SU-DHL-6 (cell line): Measurements from ENCODE around the gene NMT1.

ENCODE experiments used
- H2AFZ ChIP-seq: fragments of 200-600 bp; sonication (generic); 2 replicates; pipeline ENCODE4 v1.6.1; 2014; ENCODE audit warnings: low read depth, mild to moderate bottlenecking, moderate library complexity, mixed read lengths, antibody characterized with exemption, low read length; ENCODE audit not compliant: severe bottlenecking
- H3F3A ChIP-seq: fragments of 200-600 bp; shearing (Covaris generic); 2 replicates; pipeline ENCODE4 v1.6.0; 2016; ENCODE audit warnings: antibody characterized with exemption, mild to moderate bottlenecking; ENCODE audit not compliant: insufficient read depth
- H3K27ac ChIP-seq: fragments of 200-600 bp; sonication (generic); 2 replicates; pipeline ENCODE4 v1.5.1; 2016; ENCODE audit warnings: low read depth, mild to moderate bottlenecking, low read length, moderate library complexity, mixed read lengths
- H3K27me3 ChIP-seq: fragments of 200-600 bp; sonication (generic), shearing (Covaris generic); 2 replicates; pipeline ENCODE4 v1.6.0; 2014; ENCODE audit warnings: mild to moderate bottlenecking, low read length
- H3K36me3 ChIP-seq: fragments of 200-600 bp; sonication (generic); 2 replicates; pipeline ENCODE4 v1.6.1; 2014; ENCODE audit warnings: mild to moderate bottlenecking, low read length, mixed read lengths
- H3K4me2 ChIP-seq: fragments of 300-600, 200-600 bp; shearing (Covaris generic), sonication (generic); 2 replicates; pipeline ENCODE4 v1.6.0; 2014; ENCODE audit warnings: low read length, low read depth, mild to moderate bottlenecking; ENCODE audit not compliant: poor library complexity, severe bottlenecking
- H3K4me3 ChIP-seq: fragments of 200-600 bp; sonication (generic); 2 replicates; pipeline ENCODE4 v1.5.1; 2014; ENCODE audit warnings: antibody characterized with exemption, low read length, mild to moderate bottlenecking, mixed read lengths; ENCODE audit not compliant: insufficient read depth, poor library complexity, severe bottlenecking
- H3K79me2 ChIP-seq: fragments of 200-600 bp; sonication (generic); 2 replicates; pipeline ENCODE4 v1.6.1; 2014; ENCODE audit warnings: mild to moderate bottlenecking, low read length, moderate library complexity; ENCODE audit not compliant: insufficient read depth
- H3K9ac ChIP-seq: fragments of 200-600 bp; sonication (generic); 2 replicates; pipeline ENCODE4 v1.7.0; 2014; ENCODE audit warnings: mild to moderate bottlenecking, low read length
- H3K9me2 ChIP-seq: fragments of 200-600 bp; sonication (generic); replicated peaks from 2 replicates; pipeline ENCODE4 v1.6.1; 2014; ENCODE audit warnings: low read length; ENCODE audit not compliant: insufficient read depth
- H3K9me3 ChIP-seq: fragments of 200-600 bp; sonication (generic); 2 replicates; pipeline ENCODE4 v1.6.1; 2014; ENCODE audit warnings: low read length, mixed read lengths; ENCODE audit not compliant: insufficient read depth
- H4K20me1 ChIP-seq: fragments of 200-600 bp; sonication (generic); 2 replicates; pipeline ENCODE4 v1.6.1; 2014; ENCODE audit warnings: low read depth, mild to moderate bottlenecking, antibody characterized with exemption, low read length, moderate library complexity, mixed read lengths
- EZH2phosphoT487 ChIP-seq: fragments of 200-600 bp; sonication (generic), shearing (Covaris generic); conservative IDR thresholded peaks from 2 replicates; pipeline ENCODE4 v1.6.1; 2018; ENCODE audit warnings: mild to moderate bottlenecking, antibody characterized with exemption, low read length, moderate library complexity, mixed read lengths
- TF ChIP-seq, protein P1 (sequence below): fragments of 200-600 bp; sonication (generic); IDR thresholded peaks from one replicate; pipeline ENCODE4 v1.5.1; 2017; ENCODE audit warnings: antibody characterized with exemption, mild to moderate bottlenecking, low read length, moderate library complexity; ENCODE audit not compliant: insufficient read depth, poor library complexity, severe bottlenecking

Gene NMT1

DNA sequence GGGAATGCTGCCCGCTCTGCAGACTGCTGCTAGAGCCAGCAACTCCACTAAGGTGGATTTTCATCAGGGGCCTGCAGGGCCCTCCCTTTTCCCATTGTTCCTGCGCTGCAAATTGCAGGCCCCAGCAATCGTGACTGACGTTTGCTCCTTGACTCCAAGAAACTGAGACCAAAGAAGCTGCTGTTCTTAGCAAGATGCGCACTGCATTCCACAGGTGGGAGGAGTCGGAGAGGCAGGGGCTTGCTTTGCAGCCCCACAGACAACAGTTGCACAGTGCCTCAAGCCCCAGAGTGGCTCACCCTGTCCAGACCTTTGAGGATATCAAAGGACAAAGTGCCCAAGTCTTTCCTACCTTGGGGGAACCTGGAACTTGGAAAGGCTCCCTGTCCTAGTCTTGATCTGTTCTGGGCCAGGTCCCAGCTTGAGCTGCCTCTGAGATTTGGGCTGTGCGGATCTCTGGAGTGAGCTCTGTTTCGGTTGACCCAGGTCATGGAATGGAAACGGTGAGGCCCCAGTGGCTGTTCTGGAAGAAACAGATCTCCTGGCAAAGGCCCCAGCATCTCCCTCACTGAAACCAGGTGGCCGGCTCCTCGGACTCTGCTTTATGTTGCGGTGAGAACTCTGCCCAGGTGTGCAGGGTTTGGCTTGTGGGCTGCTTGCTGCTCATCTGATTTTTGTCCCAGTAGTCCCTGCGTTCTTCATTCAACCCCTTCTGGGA, 46.3 kb downstream of the NMT1 start:
- Histone ChIP-seq H3K79me2 (no peaks in the 10 kb centered on the region), H4K20me1 (no peaks in the 10 kb centered on the region), H3K36me3 (no peaks in the 10 kb centered on the region), H3F3A (no peaks in the 10 kb centered on the region), H3K27ac (no peak overlapping the region), H3K9ac (no peak overlapping the region), H3K4me3 (no peak overlapping the region), H3K27me3 (no peaks in the 10 kb centered on the region), H3K4me2 (no peak overlapping the region), H3K9me3 (no peaks in the 10 kb centered on the region), H3K9me2 (no peaks in the 10 kb centered on the region), H2AFZ (no peak overlapping the region)
- TF ChIP-seq, protein P1, sequence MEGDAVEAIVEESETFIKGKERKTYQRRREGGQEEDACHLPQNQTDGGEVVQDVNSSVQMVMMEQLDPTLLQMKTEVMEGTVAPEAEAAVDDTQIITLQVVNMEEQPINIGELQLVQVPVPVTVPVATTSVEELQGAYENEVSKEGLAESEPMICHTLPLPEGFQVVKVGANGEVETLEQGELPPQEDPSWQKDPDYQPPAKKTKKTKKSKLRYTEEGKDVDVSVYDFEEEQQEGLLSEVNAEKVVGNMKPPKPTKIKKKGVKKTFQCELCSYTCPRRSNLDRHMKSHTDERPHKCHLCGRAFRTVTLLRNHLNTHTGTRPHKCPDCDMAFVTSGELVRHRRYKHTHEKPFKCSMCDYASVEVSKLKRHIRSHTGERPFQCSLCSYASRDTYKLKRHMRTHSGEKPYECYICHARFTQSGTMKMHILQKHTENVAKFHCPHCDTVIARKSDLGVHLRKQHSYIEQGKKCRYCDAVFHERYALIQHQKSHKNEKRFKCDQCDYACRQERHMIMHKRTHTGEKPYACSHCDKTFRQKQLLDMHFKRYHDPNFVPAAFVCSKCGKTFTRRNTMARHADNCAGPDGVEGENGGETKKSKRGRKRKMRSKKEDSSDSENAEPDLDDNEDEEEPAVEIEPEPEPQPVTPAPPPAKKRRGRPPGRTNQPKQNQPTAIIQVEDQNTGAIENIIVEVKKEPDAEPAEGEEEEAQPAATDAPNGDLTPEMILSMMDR, result no peak
- no peak for TF ChIP-seq EZH2phosphoT487

DNA sequence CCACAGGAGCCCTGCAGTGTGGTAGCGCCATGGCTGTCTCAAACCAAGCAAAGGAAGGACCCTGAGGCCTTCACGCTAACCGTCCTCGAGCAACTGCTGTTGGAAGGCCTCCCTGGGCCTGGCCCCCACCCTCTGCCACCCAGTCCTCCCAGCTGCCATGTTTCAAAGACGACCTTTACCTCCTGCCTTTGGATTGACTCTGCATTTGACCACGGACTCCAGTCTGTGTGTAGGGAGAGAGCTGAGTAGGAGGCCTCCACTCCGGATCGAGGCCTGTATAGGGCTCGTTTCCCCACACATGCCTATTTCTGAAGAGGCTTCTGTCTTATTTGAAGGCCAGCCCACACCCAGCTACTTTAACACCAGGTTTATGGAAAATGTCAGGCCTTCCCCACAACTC, 46.9 kb downstream of the NMT1 start:
- Histone ChIP-seq H3K4me3 (no peak overlapping the region), H4K20me1 (no peaks in the 10 kb centered on the region), H3K9ac (no peak overlapping the region), H2AFZ (no peak overlapping the region), H3K27ac (no peak overlapping the region), H3K9me2 (no peaks in the 10 kb centered on the region), H3K79me2 (no peaks in the 10 kb centered on the region), H3K27me3 (no peaks in the 10 kb centered on the region), H3F3A (no peaks in the 10 kb centered on the region), H3K9me3 (no peaks in the 10 kb centered on the region), H3K36me3 (no peaks in the 10 kb centered on the region), H3K4me2 (no peak overlapping the region)
- TF ChIP-seq, protein P1, result no peak
- no peak for TF ChIP-seq EZH2phosphoT487

DNA sequence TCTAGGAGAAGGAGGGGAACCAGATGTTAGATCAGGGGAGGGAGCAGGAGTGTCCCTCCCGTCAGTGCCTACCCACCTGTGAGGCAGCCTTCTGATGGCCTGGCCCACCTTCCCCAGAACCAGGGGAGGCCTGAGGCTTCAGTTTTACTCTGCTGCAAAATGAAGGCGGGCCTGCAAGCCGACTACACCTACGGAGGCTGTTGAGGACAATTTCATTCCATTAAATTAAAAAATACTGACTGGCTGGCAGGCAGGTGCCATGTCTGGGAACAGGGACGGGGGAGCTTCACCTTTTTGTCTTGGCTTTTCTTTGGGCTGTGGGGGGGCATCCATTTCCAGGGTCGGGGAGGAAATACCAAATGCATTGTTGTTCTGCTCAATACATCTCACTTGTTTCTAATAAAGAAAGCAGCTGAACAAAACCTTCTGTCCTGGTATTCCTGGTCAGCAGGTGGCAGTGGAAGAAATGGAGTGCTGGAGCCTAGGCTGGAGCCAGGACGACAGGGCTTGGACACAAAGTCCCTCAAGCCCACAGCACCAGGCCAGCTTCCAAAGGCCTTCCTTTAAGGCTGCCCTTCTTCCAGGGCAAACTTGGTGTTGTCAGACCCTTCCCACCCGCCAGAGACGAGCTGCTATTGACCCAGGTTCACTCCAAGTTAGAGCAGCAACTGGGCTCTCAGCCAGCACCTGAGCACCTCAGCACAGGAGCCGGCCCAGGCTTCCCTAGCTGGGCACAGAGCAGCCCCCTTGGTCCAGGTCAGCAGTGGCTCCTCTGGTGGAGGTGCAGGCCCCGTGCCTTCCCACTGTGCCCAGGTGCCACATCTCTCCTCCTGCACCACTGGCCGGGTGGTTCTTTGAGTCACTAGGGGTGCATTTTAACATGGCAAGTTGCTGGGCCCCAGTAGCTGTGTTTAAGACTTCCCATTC, 47.7 kb downstream of the NMT1 start:
- H3K4me2 ChIP-seq, result no peak overlapping the region
- H3F3A ChIP-seq, result no peaks in the 10 kb centered on the region
- H3K36me3 ChIP-seq, result no peaks in the 10 kb centered on the region
- TF ChIP-seq EZH2phosphoT487, result no peak
- TF ChIP-seq, protein P1, result no peak
- no peaks in the 10 kb centered on the region for H3K27me3 ChIP-seq
- no peaks in the 10 kb centered on the region for H3K9me3 ChIP-seq
- no peak overlapping the region for H2AFZ ChIP-seq
- H3K79me2 ChIP-seq, result no peaks in the 10 kb centered on the region
- no peak overlapping the region for H3K9ac ChIP-seq
- no peak overlapping the region for H3K27ac ChIP-seq
- H3K9me2 ChIP-seq, result no peaks in the 10 kb centered on the region
- H3K4me3 ChIP-seq, result no peak overlapping the region
- H4K20me1 ChIP-seq, result no peaks in the 10 kb centered on the region
